Fibroblast of skin of abdomen (primary cell): ENCODE measurements around the gene RNF149.

Source experiments
- DNase-seq: peaks from one replicate; pipeline ENCODE4 v3.0.0-alpha.2; 2013

The RNF149 gene

DNA sequence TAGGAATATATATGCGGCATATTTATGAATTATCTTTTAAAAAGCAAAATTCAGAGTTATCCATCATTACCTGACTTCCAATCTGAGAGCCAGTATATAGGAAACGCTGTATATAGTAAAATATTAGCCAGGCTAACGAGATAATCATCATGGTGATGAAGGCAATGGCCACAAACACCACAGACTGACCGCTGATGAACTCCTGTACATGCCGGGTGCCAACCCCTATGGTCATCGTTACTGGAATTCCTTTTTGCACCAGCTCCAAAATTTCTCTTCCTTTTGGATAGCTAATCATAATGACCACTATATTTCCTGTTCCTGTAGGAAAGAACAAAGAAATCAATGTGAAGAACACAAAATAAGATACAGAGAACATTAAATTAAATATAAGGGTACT, 13.6 kb downstream of the RNF149 start:
- DNase-seq: no peak

- DNase-seq: no peak
Observed at GRCh38 chr2:101293544-101293943, 15.0 kb downstream of the RNF149 start.

DNA sequence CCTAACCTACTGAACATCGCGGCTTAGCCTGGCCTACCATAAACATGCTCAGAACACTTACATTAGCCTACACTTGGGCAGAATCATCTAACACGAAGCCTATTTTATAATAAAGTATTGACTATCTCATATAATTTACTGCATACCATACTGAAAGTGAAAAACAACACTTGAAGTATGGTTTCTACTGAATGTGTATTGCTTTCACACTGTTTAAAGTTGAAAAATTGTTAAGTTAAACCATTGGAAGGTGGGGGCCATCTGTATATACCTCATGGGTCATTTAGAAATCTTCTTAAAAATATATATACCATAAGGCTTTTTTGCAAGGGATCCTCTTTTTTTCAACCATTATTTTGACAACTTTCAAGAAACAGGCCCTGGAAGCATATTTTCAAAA, 16.5 kb downstream of the RNF149 start:
- DNase-seq: no peak

DNA sequence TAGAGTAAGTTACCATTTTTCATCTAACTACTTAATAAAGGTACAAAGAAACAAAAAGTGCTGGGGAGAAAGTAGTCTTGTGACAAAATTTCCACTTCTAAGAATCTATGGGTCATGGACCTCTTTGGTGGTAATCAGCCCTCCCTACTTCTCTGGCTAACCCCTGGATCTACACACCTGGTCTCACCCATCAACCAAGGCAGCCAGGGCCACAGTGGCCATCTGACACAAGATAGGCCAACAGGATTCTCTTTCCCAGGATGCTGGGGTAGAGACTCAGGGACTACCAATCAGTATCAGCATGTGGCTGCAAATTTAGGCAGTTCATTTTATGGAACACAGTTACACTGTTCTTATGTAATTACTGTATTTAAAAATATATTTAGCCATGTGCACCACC, 17.8 kb downstream of the RNF149 start:
- no peak for DNase-seq

GRCh38 chr2:101287303-101287702, 21.2 kb downstream of the RNF149 start:
- DNase-seq: no peak

DNA sequence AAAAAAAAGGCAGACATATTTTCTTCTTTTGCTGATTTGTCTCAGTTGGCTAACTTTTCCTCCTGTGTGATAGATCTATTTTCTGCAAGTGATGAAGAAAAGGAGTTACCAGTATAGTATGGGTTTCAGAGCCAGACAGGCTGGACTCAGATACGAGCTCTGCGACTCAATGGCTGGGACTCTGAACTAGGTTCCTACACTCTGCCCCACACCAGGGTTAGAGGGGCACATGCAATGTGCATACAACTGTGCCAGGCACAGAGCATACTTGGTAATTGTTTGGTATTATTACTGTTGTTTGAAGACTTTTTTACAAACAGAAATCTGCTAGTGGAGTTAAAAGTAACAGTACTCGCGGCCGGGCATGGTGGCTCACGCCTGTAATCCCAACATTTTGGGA, 21.8 kb downstream of the RNF149 start:
- DNase-seq: no peak

DNA sequence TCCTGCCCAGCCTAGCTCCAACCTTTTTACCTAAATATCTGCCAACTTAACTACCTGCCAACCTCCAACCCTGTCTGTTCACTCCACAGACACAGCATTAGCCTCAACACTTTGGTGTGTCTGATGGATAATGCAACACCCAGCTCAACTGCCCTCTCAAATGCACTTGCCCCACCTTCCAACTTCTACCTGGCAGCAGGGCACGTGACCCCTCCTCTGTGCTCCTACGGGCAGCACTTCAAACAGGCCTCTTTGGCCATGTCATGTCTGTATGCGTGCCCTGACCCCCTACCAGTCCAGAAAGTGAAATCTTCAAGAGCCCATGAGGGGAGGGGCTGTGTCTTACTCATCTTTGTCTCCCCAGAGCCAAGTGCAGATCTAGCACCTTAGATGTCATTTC, 25.5 kb downstream of the RNF149 start:
- no peak for DNase-seq

GRCh38 chr2:101281482-101281881, 27.0 kb downstream of the RNF149 start:
- DNase-seq: no peak

- DNase-seq: no peak
Observed at GRCh38 chr2:101278925-101279324, 29.6 kb downstream of the RNF149 start.

- no peak for DNase-seq
Observed at GRCh38 chr2:101277111-101277510, 31.4 kb downstream of the RNF149 start.

GRCh38 chr2:101274142-101274541, 34.4 kb downstream of the RNF149 start:
- no peak for DNase-seq

DNA sequence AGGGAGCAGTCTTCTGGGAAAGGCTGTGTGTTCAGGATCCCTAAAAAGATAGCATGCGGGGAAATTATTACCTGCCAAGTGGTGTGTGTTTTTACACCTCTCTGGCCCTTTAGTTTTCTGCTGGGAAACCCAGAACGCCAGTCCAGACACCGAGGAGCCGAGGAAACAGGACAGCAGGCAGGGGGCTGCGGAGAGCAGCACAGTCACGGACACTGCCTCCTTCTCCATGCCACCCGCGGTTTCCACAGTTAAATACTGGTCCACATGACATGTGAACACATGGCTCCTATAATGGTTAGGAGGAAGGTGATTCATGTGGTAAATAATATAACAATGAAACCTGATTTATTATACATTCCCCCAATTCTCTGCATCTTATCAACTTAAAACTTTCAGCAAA, 35.4 kb downstream of the RNF149 start:
- DNase-seq: no peak

DNA sequence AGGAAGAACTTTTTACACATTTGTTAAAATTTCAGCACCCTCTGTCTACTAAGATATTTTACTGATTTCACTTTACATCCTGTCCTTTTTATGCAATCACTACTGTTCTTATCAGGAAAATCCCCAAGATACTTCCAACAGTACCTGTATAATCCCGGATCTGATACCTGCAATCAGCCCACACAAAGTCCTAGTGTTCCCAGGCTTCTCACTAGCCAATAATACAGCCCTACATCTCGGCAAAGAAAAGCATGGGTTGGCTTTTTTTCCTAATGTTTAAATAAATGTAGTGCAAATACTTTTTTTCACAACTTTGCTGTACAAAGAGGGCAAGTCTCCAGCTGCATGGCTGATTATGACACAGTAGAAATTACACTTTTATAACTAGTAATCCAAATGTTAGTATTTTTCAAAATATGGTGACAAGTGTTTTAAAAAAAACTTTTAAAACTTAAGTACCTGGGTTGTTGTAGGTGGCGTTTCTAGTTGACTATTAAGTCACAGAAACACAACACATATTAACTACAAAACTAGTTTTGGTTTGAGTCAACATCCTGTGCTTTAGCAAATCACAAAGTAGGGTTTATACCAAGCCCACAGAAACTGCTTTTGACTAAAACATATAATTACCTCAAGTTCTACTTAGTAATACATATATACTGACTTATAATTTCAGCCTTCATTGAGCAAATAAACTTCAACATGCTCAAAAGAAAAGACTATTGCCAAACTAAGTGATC, 36.3 kb downstream of the RNF149 start:
- no peak for DNase-seq

GRCh38 chr2:101270700-101271259, 37.7 kb downstream of the RNF149 start:
- DNase-seq: no peak

DNA sequence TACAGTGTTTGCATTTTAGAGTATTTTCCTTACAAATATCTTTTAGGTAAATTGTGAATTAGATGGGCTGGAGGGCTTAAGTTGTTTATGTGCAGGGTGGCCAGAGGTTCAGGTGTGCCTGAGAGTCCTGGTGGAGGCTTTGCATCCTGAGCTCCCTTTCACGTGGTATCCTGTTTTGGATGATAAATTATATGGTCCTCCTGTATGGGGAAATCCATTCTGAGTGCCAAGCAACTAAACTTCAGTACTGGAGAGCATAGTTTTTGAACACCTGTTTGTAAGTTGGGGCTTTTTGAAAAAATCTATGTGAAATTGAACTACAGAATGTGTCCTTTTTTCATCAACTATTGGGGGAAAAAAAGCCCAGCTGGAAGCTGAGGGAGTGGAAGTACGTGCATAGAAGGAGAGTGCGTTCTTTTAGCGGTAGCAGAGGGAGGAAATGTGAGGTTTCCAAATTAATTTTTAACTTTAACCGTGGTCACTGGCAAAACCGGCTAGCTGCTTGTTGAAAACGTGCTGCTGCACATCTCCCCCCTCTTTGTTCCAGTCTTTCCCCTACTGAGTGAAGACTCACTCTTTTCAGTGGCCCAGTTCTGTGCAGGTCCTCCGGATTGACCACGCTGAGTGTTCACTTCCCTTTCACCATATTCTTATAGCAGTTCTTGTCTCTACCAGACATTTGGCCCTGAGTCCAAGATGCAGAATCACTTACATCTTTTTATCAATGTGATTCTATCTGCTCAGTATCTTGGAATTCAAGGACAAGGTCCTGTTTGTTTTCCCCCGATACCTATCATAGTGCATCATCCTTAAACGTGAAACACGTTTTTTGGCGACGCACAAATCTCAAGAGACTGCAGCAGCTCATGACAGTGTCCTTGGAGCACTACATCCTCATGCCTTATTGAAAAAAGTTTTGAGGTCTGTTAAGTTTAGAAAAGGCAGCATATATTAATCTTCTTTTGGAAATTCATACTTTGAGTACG, 40.5 kb downstream of the RNF149 start:
- no peak for DNase-seq

GRCh38 chr2:101265893-101266499, 42.5 kb downstream of the RNF149 start:
- DNase-seq: no peak

DNA sequence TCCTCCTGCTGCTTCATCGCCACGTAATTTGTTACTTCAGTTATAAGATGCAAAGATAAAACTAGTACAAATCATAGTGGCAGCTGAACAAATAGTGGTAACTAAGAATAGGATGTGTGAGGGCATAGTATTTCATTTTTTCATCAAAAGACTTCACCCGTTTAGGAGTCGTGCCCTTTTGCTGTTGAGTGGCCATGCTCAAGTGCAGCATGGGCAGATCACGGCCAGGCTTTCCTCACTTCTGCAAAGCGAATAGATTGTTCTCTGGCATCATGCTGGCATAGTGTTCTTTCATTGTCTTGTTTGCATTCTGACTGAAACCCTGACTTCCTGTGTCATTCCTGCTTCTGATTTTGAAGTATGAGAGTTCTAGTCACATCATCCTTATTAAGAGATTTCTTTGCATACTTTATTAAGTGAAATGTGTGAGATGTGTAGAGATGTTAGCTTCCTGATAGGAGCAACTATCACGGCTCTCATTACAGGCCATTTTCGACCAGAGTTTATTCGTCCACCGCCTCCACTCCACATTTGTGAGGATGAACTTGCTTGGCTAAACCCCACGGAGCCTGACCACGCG, 44.1 kb downstream of the RNF149 start:
- no peak for DNase-seq

DNA sequence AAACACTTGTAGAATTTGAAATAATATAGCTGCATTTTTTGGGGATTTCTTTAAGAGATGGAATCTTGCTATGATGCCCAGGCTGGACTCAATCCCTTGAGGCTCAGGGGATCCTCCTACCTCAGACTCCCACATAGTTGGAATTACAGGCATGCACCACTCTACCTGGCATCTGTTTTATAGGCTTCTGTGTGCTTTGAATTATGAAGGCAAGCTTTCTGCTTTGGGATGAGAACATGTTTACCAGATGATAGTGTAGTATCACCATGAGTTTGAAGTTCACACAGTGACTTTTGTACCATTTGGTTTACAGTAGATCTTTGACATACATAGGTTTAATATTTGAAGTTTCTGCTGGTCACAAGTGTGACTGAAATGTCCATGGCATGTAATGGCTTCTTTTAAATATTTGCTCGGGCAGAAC, 45.1 kb downstream of the RNF149 start:
- DNase-seq: no peak

- DNase-seq: no peak
Observed at GRCh38 chr2:101262142-101262541, 46.4 kb downstream of the RNF149 start.

DNA sequence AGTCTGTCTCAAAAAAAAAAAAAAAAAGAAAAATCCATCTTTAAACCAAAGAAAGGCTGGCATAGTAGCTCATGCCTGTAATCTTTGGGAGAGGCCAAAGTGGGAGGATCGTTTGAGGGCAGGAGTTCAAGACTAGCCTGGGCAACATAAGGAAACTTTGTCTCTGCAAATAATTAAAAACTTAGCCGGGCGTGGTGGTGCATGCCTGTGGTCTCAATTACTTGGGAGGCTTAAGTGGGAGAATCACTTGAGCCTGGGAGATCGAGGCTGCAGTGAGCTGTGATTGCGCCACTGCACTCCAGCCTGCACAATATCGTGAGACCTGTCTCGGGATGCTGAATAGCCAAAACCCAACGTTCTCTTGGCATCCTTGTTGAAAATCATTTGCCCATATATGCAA, 49.7 kb downstream of the RNF149 start:
- DNase-seq: no peak

DNA sequence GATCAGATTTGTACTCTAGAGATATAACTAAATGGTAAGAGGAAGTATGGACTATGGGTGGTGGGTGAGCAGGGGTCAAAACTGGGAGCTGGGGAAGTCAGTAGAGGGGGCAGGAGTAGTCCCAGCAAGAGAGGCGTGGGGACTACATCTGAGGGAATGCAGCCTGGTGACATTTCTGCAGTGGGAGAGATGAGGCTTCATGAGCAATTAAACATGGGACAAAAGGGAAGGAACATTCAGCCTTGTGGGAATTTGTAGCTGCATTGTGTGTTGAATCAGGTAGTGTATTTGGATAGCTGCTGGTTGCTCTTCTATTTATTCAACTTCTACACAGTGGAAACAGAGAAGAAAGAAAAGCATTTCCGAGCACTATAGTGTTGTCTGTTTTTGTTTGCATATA, 52.2 kb downstream of the RNF149 start:
- DNase-seq: no peak

DNA sequence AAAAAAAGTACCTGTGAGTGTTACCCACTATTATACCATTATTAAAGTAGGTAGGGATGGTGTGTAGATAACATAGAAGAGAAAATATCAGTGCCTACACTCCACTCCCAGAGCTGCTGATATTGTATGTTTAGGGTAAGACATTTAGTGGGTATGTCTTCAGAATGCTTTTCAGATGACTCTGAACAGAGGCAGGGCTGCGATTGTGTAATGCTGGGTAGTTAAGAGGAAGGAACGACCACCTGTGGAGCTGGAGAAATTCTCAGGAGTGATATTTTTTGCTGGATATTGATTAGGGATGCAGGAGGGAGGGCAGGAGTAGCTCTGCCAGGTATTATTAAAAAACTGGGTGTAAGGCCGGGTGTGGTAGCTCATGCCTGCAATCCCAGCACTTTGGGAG, 53.0 kb downstream of the RNF149 start:
- DNase-seq: peak; percentile 9
